ENCODE results near the gene ERCC5. TPM values are rescaled to one million over a fixed set of nuclear protein-coding genes. Genes with fewer than 3 reads are reported as not detected.

Gene ERCC5
- total and polyA plus RNA-seq, 4 donors: 17.7 to 44.8 (median 24.7) TPM

DNA sequence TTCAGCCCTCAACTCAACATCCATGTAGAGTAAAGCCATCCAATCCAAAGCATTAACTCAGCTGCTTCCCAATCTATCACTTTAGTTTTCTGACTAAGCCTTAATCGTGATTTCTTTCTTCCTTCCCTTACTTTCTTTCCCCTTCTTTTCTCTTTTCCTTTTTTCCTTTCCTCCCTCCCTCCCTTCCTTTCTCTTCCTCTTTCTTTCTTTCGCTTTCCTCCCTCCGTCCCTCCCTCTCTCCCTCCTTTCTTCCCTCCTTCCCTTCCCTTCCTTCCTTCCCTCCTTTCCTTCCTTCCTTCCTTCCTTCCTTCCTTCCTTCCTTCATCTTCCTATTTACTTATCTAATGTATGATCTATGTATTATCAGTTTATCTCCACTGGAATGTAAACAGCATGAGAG is 71.2 kb downstream of the ERCC5 start:
- Histone ChIP-seq H3K4me1 (ENCODE audit: control insufficient read depth in 4 of 4, insufficient read depth in 4 of 4, low read length in 3 of 4) (peaks cover 0 to 4% (median 3%) of the 10 kb centered on the region in 4 donors), H3K4me3 (ENCODE audit: low read depth in 1 of 3, low read length in 3 of 3) (no peak overlapping the region), H3K9ac (ENCODE audit: low read depth in 1 of 2, low read length in 2 of 2) (no peak overlapping the region), H3K9me3 (ENCODE audit: control insufficient read depth in 4 of 4, low read length in 3 of 4) (no peaks in the 10 kb centered on the region), H3K27ac (ENCODE audit: low read depth in 1 of 2, low read length in 2 of 2) (no peak overlapping the region), H3K36me3 (ENCODE audit: control insufficient read depth in 4 of 4, insufficient read depth in 3 of 4, low read depth in 1 of 4, low read length in 3 of 4) (no peaks in the 10 kb centered on the region), H3K27me3 (ENCODE audit: control insufficient read depth in 4 of 4, insufficient read depth in 4 of 4, low read length in 3 of 4) (no peaks in the 10 kb centered on the region)
- TF ChIP-seq ATF3 (IDR thresholded peaks at IDR 0.05): no peak
- no peak for TF ChIP-seq ZBTB33 (IDR thresholded peaks at IDR 0.05)
- no peak for TF ChIP-seq EGR1 (IDR thresholded peaks at IDR 0.05; ENCODE audit: low read depth in 2 of 2)
- TF ChIP-seq NR2F2 (IDR thresholded peaks at IDR 0.05): no peak
- TF ChIP-seq, protein P1, sequence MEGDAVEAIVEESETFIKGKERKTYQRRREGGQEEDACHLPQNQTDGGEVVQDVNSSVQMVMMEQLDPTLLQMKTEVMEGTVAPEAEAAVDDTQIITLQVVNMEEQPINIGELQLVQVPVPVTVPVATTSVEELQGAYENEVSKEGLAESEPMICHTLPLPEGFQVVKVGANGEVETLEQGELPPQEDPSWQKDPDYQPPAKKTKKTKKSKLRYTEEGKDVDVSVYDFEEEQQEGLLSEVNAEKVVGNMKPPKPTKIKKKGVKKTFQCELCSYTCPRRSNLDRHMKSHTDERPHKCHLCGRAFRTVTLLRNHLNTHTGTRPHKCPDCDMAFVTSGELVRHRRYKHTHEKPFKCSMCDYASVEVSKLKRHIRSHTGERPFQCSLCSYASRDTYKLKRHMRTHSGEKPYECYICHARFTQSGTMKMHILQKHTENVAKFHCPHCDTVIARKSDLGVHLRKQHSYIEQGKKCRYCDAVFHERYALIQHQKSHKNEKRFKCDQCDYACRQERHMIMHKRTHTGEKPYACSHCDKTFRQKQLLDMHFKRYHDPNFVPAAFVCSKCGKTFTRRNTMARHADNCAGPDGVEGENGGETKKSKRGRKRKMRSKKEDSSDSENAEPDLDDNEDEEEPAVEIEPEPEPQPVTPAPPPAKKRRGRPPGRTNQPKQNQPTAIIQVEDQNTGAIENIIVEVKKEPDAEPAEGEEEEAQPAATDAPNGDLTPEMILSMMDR (IDR thresholded peaks at IDR 0.05; ENCODE audit: low read depth, low read length, missing input control): no peak
- TF ChIP-seq REST (IDR thresholded peaks at IDR 0.05): no peak
- TF ChIP-seq JUND (IDR thresholded peaks at IDR 0.05): no peak
- TF ChIP-seq RAD21 (IDR thresholded peaks at IDR 0.05): no peak
- no peak for TF ChIP-seq RXRA (IDR thresholded peaks at IDR 0.05)
- TF ChIP-seq YY1 (IDR thresholded peaks at IDR 0.05): no peak
- TF ChIP-seq HNF4G (IDR thresholded peaks at IDR 0.05): no peak
- DNase-seq (ENCODE audit: low spot score): no peak
- WGBS: 76% methylated on average over 3 of the region's 3 CpGs

DNA sequence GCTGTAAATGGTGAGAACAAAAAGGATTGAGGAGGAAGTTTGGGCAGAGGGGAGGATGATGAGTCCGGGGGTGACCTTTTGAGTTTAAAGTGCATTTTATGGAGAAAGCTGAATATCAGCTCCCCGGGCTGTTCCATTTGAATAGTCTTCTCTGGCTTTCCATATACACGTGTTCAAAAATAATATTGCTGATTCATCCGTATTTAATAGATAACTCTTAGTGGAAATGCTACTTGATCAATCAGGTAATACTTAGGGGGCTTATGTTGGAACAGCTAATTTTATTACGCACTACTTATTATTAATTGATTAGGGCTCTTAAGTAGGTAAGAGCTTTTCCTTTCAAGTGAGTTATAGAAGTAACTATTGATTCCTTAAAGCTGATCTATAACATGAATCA is 76.4 kb downstream of the ERCC5 start:
- H3K27me3 ChIP-seq (ENCODE audit: control insufficient read depth in 4 of 4, insufficient read depth in 4 of 4, low read length in 3 of 4): peaks cover 0 to 3% (median 0%) of the 10 kb centered on the region in 4 donors
- H3K36me3 ChIP-seq (ENCODE audit: control insufficient read depth in 4 of 4, insufficient read depth in 3 of 4, low read depth in 1 of 4, low read length in 3 of 4): no peaks in the 10 kb centered on the region
- no peak overlapping the region for H3K27ac ChIP-seq (ENCODE audit: low read depth in 1 of 2, low read length in 2 of 2)
- no peaks in the 10 kb centered on the region for H3K9me3 ChIP-seq (ENCODE audit: control insufficient read depth in 4 of 4, low read length in 3 of 4)
- H3K4me1 ChIP-seq (ENCODE audit: control insufficient read depth in 4 of 4, insufficient read depth in 4 of 4, low read length in 3 of 4): no peaks in the 10 kb centered on the region
- no peak for DNase-seq (ENCODE audit: low spot score)
- H3K9ac ChIP-seq (ENCODE audit: low read depth in 1 of 2, low read length in 2 of 2): no peak overlapping the region
- no peak overlapping the region for H3K4me3 ChIP-seq (ENCODE audit: low read depth in 1 of 3, low read length in 3 of 3)
- WGBS: 84% methylated on average over 5 of the region's 5 CpGs
- TF ChIP-seq SP1 (IDR thresholded peaks at IDR 0.05) (no peak), ZBTB33 (IDR thresholded peaks at IDR 0.05) (no peak), NR2F2 (IDR thresholded peaks at IDR 0.05) (no peak), YY1 (IDR thresholded peaks at IDR 0.05) (no peak), REST (IDR thresholded peaks at IDR 0.05) (no peak), RAD21 (IDR thresholded peaks at IDR 0.05) (no peak), RXRA (IDR thresholded peaks at IDR 0.05) (no peak), GABPA (IDR thresholded peaks at IDR 0.05 in 1 of 2, conservative IDR thresholded peaks at IDR 0.05 in 1 of 2) (no peak), TAF1 (conservative IDR thresholded peaks at IDR 0.05) (no peak)
- TF ChIP-seq, protein P2, sequence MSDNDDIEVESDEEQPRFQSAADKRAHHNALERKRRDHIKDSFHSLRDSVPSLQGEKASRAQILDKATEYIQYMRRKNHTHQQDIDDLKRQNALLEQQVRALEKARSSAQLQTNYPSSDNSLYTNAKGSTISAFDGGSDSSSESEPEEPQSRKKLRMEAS (IDR thresholded peaks at IDR 0.05): no peak
- TF ChIP-seq, protein P1 (IDR thresholded peaks at IDR 0.05; ENCODE audit: low read depth, low read length, missing input control): no peak
